Mesothelial cell of epicardium (in vitro differentiated cells): Measurements from ENCODE around the gene ASXL3. TPM values are rescaled to one million over a fixed set of nuclear protein-coding genes. Genes with fewer than 3 reads are reported as not detected.

Source experiments
- DNase-seq, 2 experiments: peaks; one replicate each; pipeline ENCODE4 v3.0.0; 2021; ENCODE audit warnings: low spot score in 2 of 2; ENCODE audit not compliant: unreplicated experiment in 2 of 2
- H3K27ac Mint-ChIP-seq: 2 replicates; pipeline ENCODE4 v1.8.0; 2021; ENCODE audit warnings: mixed read lengths
- H3K27me3 Mint-ChIP-seq: 2 replicates; pipeline ENCODE4 v1.8.0; 2021; ENCODE audit warnings: low read depth, mixed read lengths
- H3K36me3 Mint-ChIP-seq: 2 replicates; pipeline ENCODE4 v1.8.0; 2021; ENCODE audit warnings: mixed read lengths
- H3K4me1 Mint-ChIP-seq: 2 replicates; pipeline ENCODE4 v1.8.0; 2021; ENCODE audit warnings: mixed read lengths
- H3K4me3 Mint-ChIP-seq: 2 replicates; pipeline ENCODE4 v1.8.0; 2021; ENCODE audit warnings: mild to moderate bottlenecking, moderate library complexity, mixed read lengths
- H3K9me3 Mint-ChIP-seq: 2 replicates; pipeline ENCODE4 v1.8.0; 2021; ENCODE audit warnings: mixed read lengths
- total RNA-seq: library from RNA; stranded (reverse); gene quantifications from 3 replicates; pipeline ENCODE4 v1.2.1, GENCODE V29; 2021
- TF ChIP-seq, protein P1 (sequence below): fragments of 200-600 bp; sonication (generic); IDR thresholded peaks from one replicate; pipeline ENCODE4 v1.5.0; 2021; ENCODE audit warnings: antibody characterized with exemption; ENCODE audit not compliant: unreplicated experiment

Gene ASXL3
- total RNA-seq, 1 donor from 2014 or later: 34.0 TPM

DNA sequence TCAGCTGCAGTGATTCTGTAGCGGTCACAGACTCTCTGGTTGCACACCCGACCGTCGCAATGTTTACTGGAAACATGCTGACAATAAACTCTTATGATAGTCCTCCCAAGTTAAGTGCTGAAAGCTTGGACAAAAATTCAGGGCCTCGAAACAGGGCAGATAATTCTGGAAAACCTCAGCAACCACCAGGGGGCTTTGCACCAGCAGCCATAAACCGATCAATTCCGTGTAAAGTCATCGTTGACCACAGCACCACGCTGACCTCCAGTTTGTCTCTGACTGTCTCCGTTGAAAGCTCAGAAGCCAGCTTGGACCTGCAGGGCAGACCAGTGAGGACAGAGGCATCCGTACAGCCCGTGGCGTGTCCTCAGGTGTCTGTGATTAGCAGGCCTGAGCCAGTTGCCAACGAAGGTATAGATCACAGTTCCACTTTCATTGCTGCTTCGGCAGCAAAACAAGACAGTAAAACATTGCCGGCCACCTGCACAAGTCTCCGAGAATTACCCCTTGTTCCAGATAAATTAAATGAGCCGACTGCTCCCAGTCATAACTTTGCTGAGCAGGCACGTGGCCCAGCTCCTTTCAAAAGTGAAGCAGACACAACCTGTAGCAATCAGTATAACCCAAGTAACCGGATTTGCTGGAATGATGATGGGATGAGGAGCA is 166.1 kb downstream of the ASXL3 start:
- H3K27ac Mint-ChIP-seq: no peak overlapping the region
- H3K4me3 Mint-ChIP-seq: no peak overlapping the region
- DNase-seq: no peak
- TF ChIP-seq, protein P1, sequence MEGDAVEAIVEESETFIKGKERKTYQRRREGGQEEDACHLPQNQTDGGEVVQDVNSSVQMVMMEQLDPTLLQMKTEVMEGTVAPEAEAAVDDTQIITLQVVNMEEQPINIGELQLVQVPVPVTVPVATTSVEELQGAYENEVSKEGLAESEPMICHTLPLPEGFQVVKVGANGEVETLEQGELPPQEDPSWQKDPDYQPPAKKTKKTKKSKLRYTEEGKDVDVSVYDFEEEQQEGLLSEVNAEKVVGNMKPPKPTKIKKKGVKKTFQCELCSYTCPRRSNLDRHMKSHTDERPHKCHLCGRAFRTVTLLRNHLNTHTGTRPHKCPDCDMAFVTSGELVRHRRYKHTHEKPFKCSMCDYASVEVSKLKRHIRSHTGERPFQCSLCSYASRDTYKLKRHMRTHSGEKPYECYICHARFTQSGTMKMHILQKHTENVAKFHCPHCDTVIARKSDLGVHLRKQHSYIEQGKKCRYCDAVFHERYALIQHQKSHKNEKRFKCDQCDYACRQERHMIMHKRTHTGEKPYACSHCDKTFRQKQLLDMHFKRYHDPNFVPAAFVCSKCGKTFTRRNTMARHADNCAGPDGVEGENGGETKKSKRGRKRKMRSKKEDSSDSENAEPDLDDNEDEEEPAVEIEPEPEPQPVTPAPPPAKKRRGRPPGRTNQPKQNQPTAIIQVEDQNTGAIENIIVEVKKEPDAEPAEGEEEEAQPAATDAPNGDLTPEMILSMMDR: peak; percentile 61
- H3K27me3 Mint-ChIP-seq: no peaks in the 10 kb centered on the region
- peaks cover 3% of the 10 kb centered on the region for H3K4me1 Mint-ChIP-seq
- no peaks in the 10 kb centered on the region for H3K9me3 Mint-ChIP-seq
- peaks cover 51% of the 10 kb centered on the region for H3K36me3 Mint-ChIP-seq

DNA sequence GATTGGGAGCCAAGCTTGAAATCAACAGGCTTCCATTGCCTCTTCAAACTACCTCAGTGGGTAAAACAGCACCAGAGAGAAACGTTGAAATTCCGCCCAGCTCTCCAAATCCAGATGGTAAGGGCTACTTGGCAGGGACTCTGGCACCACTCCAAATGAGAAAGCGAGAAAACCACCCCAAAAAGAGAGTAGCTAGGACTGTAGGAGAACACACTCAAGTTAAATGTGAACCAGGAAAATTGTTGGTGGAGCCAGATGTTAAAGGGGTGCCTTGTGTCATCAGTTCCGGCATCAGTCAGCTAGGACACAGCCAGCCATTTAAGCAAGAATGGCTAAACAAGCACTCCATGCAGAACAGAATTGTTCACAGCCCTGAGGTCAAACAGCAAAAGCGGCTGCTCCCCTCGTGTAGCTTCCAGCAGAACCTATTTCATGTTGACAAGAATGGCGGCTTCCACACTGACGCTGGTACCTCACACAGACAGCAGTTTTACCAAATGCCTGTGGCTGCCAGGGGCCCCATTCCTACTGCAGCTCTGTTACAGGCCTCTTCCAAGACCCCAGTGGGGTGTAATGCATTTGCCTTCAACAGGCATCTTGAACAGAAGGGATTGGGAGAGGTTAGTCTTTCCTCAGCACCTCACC is 167.3 kb downstream of the ASXL3 start:
- Mint-ChIP-seq H3K9me3 (no peaks in the 10 kb centered on the region), H3K27ac (no peak overlapping the region)
- TF ChIP-seq, protein P1: no peak

DNA sequence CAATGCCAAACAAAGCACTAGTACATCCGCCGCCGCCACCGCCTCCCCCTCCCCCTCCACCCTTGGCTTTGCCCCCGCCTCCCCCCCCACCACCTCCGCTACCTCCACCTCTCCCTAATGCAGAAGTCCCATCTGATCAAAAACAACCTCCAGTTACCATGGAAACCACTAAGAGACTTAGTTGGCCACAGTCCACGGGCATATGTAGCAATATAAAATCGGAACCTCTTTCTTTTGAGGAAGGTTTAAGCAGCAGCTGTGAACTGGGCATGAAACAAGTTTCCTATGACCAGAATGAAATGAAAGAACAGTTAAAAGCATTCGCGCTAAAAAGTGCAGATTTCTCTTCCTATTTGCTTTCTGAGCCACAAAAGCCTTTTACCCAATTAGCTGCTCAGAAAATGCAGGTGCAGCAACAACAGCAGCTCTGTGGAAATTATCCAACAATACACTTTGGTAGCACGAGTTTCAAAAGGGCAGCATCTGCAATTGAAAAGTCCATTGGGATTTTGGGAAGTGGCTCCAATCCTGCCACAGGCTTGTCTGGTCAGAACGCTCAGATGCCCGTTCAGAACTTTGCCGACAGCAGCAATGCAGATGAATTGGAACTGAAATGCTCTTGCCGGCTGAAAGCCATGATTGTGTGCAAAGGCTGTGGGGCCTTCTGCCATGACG is 168.0 kb downstream of the ASXL3 start:
- TF ChIP-seq, protein P1: no peak
- H3K9me3 Mint-ChIP-seq: no peaks in the 10 kb centered on the region
- no peak for DNase-seq
- H3K36me3 Mint-ChIP-seq: peaks cover 37% of the 10 kb centered on the region
- H3K27ac Mint-ChIP-seq: no peak overlapping the region
- H3K4me1 Mint-ChIP-seq: peaks cover 14% of the 10 kb centered on the region
- H3K27me3 Mint-ChIP-seq: no peaks in the 10 kb centered on the region
- H3K4me3 Mint-ChIP-seq: no peak overlapping the region

More for the DNA sequence above, 167.3 kb downstream of the ASXL3 start:
- H3K36me3 Mint-ChIP-seq: peaks cover 39% of the 10 kb centered on the region
- no peaks in the 10 kb centered on the region for H3K27me3 Mint-ChIP-seq
- H3K4me3 Mint-ChIP-seq: no peak overlapping the region
- H3K4me1 Mint-ChIP-seq: peaks cover 9% of the 10 kb centered on the region
- DNase-seq: no peak

DNA sequence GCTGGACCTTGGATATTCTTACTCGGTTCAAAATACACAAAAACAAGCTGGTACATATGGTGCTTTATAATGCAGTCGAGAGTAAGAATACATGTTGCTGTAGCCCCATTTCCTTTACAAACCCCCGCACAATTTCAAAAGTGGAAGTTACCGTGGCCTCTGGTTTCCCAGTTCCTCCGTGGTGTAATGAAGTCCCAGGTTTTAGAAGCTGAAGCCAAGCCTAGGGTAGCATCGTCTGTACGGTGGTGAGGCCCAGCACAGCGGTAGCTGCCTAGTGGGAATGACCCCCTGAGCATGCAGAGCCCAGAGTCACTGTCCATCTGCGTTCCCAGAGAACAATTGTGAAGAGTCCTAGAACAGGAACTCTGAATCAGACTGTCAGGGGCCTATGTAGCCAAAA is 171.8 kb downstream of the ASXL3 start:
- Mint-ChIP-seq H3K4me1 (peaks cover 16% of the 10 kb centered on the region), H3K27me3 (no peaks in the 10 kb centered on the region), H3K9me3 (no peaks in the 10 kb centered on the region), H3K27ac (no peak overlapping the region), H3K4me3 (no peak overlapping the region), H3K36me3 (peaks cover 10% of the 10 kb centered on the region)
- no peak for DNase-seq
- TF ChIP-seq, protein P1: no peak

DNA sequence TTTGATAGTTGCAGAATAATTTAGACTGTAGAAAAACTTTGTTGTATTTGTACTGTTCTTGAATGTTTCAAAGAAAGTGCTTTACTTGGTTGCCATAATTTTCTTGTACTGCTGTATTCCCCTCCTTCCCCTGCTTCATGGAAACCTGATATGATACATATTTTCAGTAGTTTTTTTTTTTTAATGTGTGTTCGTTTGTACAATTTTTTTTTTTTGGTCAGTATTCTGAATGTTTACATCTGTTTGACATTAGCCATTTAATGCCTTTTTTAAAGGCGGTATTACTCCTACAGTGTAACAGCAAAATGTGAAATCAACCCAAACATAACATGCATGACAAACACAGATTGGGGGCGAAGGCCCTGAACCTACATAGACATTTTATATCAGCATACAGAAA is 172.3 kb downstream of the ASXL3 start:
- no peak for DNase-seq
- Mint-ChIP-seq H3K4me3 (no peak overlapping the region), H3K9me3 (no peaks in the 10 kb centered on the region), H3K36me3 (peaks cover 5% of the 10 kb centered on the region), H3K27ac (peak overlapping the region; percentile 83), H3K27me3 (no peaks in the 10 kb centered on the region), H3K4me1 (peaks cover 22% of the 10 kb centered on the region)
- TF ChIP-seq, protein P1: no peak
